Breast epithelium (tissue), 4 donors: ENCODE measurements around the gene HTR2A. TPM values are rescaled to one million over a fixed set of nuclear protein-coding genes. Genes with fewer than 3 reads are reported as not detected.

Experiments used
- DNase-seq, 2 donors: peaks; one replicate each; pipeline ENCODE4 v3.0.0-alpha.2; 2019; ENCODE audit warnings: low spot score in 2 of 2
- H3K27ac ChIP-seq, 2 donors: fragments of 200-600 bp; sonication (generic) in 1 of 2; one replicate each; pipeline ENCODE4 v1.5.1; 2016 to 2019; ENCODE audit warnings: mild to moderate bottlenecking in 1 of 2
- H3K27me3 ChIP-seq, 2 donors: fragments of 200-600 bp; sonication (generic) in 1 of 2; one replicate each; pipeline versions ENCODE4 v1.5.1 to v1.6.0; 2017 to 2019; ENCODE audit warnings: control low read depth in 1 of 2, mild to moderate bottlenecking in 1 of 2
- H3K36me3 ChIP-seq: fragments of 200-600 bp; one replicate; pipeline ENCODE4 v1.5.1; 2019
- H3K4me1 ChIP-seq, 2 donors: fragments of 200-600 bp; sonication (generic); one replicate each; pipeline ENCODE4 v1.5.1; 2016 to 2019; ENCODE audit warnings: control low read depth in 1 of 2
- H3K4me3 ChIP-seq, 3 donors: fragments of 200-600 bp; sonication (generic); 1 replicate in 2 of 3; 2 replicates in 1 of 3; pipeline ENCODE4 v1.5.1; 2016 to 2019; ENCODE audit warnings: mild to moderate bottlenecking in 3 of 3, moderate library complexity in 2 of 3
- H3K9me3 ChIP-seq, 2 donors: fragments of 200-600 bp; sonication (generic) in 1 of 2; one replicate each; pipeline ENCODE4 v1.5.1; 2016 to 2019; ENCODE audit warnings: control low read depth in 1 of 2
- CTCF ChIP-seq, 3 donors: fragments of 450-650 bp; IDR thresholded peaks; one replicate each; pipeline ENCODE4 v1.5.1; 2016 to 2017; ENCODE audit warnings: antibody characterized with exemption in 3 of 3, mild to moderate bottlenecking in 3 of 3, moderate library complexity in 3 of 3
- POLR2A ChIP-seq: fragments of 450-650 bp; IDR thresholded peaks from one replicate; pipeline ENCODE4 v1.6.1; 2016; ENCODE audit warnings: antibody characterized with exemption, mild to moderate bottlenecking, moderate library complexity
- POLR2AphosphoS5 ChIP-seq, 3 donors: sonication (generic); formaldehyde crosslinking; IDR thresholded peaks; one replicate each; pipeline ENCODE4 v1.6.1; 2017; ENCODE audit warnings: antibody characterized with exemption in 3 of 3
- intact Hi-C: fragments of 100-400 bp; cut with DNase I; formaldehyde crosslinking; loops from one replicate; pipeline ENCODE4 v1.15.1; 2023; ENCODE audit warnings: low total_unique reads
- total RNA-seq, 3 donors: library from RNA; depleted of rRNA; stranded (reverse); fragments of >200 nt; gene quantifications; one replicate each; pipeline ENCODE4 v1.1.0, GENCODE V29; 2016

Gene HTR2A
- total RNA-seq, 3 donors from 2014 or later, result 0.32 to 1.2 (median 0.33) TPM

- no peak for DNase-seq
- Histone ChIP-seq H3K4me3 (no peak overlapping the region), H3K36me3 (no peaks in the 10 kb centered on the region), H3K9me3 (no peaks in the 10 kb centered on the region), H3K27me3 (no peaks in the 10 kb centered on the region), H3K4me1 (no peaks in the 10 kb centered on the region), H3K27ac (no peak overlapping the region)
- intact Hi-C loops, result no loop called here
- no peak for TF ChIP-seq CTCF (IDR thresholded peaks at IDR 0.05)
- no peak for TF ChIP-seq POLR2A
- no peak for TF ChIP-seq POLR2AphosphoS5 (IDR thresholded peaks at IDR 0.05)
Observed at GRCh38 chr13:46905249-46905648, 8.4 kb upstream of the HTR2A start.

GRCh38 chr13:46903748-46904147 is 6.9 kb upstream of the HTR2A start:
- Histone ChIP-seq H3K4me1 (no peaks in the 10 kb centered on the region), H3K27ac (peak overlapping the region; percentile 16 to 52), H3K9me3 (no peaks in the 10 kb centered on the region), H3K36me3 (no peaks in the 10 kb centered on the region), H3K4me3 (no peak overlapping the region), H3K27me3 (no peaks in the 10 kb centered on the region)
- no peak for TF ChIP-seq POLR2AphosphoS5 (IDR thresholded peaks at IDR 0.05)
- no peak for DNase-seq
- intact Hi-C loops, result no loop called here

DNA sequence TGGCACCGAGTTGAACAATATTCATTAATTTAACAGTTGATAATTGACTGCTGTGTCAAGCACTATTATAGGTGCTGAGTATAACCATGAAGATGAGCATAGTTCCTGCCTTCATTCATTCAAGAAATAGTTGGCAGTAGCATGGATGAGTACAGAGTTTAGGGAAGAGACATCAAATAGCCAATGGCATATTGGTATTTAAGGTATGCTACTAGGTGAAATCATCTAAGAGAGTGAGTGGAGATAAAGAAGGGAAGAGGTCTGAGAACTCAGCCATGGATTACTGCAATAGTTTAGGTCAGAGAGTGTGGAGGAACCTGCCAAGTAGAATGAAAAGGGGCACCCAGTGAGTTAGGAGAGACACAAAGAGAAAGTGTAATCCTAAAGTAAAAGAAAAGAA is 4.9 kb upstream of the HTR2A start:
- Histone ChIP-seq H3K36me3 (no peaks in the 10 kb centered on the region), H3K27ac (no peak overlapping the region), H3K9me3 (no peaks in the 10 kb centered on the region), H3K4me3 (no peak overlapping the region), H3K4me1 (no peaks in the 10 kb centered on the region), H3K27me3 (no peaks in the 10 kb centered on the region)
- no peak for TF ChIP-seq POLR2AphosphoS5 (IDR thresholded peaks at IDR 0.05)
- no peak for TF ChIP-seq CTCF (IDR thresholded peaks at IDR 0.05)
- no peak for TF ChIP-seq POLR2A
- intact Hi-C loops, result no loop called here
- DNase-seq, result no peak

- H3K4me1 ChIP-seq, result no peaks in the 10 kb centered on the region
- H3K27ac ChIP-seq, result no peak overlapping the region
- no peak overlapping the region for H3K4me3 ChIP-seq
- intact Hi-C loops, result no loop called here
- no peaks in the 10 kb centered on the region for H3K36me3 ChIP-seq
- no peak for DNase-seq
- TF ChIP-seq POLR2A (no peak), CTCF (IDR thresholded peaks at IDR 0.05) (no peak), POLR2AphosphoS5 (IDR thresholded peaks at IDR 0.05) (no peak)
- no peaks in the 10 kb centered on the region for H3K27me3 ChIP-seq
- H3K9me3 ChIP-seq, result no peaks in the 10 kb centered on the region
Observed at GRCh38 chr13:46899801-46900200, 2.9 kb upstream of the HTR2A start.

DNA sequence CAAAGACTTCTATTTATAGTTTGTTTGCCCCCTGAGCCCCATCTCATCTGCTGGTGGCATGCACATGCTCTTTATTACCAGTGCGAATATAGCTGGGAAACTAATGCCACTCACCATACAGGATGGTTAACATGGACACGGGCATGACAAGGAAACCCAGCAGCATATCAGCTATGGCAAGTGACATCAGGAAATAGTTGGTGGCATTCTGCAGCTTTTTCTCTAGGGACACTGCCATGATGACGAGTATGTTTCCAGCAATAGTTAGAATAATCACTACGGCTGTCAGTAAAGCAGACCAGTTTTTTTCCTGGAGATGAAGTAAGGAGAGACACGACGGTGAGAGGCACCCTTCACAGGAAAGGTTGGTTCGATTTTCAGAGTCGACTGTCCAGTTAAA is 1.5 kb downstream of the HTR2A start:
- intact Hi-C loops, result no loop called here
- DNase-seq, result no peak
- Histone ChIP-seq H3K27me3 (no peaks in the 10 kb centered on the region), H3K4me1 (no peaks in the 10 kb centered on the region), H3K4me3 (peak overlapping the region; percentile 36 to 64 (median 63)), H3K27ac (peak overlapping the region; percentile 37 to 54), H3K36me3 (no peaks in the 10 kb centered on the region), H3K9me3 (no peaks in the 10 kb centered on the region)
- no peak for TF ChIP-seq POLR2A

DNA sequence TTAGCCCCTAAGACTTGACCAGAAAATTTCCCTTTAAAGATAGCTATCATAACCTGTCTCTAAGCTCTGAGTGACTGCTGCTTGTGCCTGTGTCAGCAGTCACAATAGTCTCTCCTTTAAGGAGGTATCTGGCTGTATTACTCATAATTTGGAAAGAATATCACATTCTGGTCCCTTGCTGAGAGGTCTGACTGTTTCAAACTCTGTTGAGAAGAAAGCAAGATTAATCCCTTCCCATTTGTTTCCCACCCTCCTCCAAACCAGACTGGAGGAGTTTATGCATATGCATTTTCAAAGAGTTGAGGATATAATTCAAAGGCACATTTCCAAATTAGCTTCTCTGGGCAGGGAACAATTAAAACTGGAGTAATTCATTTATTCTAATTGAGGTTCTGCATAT is 2.3 kb downstream of the HTR2A start:
- DNase-seq, result no peak
- Histone ChIP-seq H3K9me3 (no peaks in the 10 kb centered on the region), H3K27ac (peak overlapping the region; percentile 73 to 83), H3K4me1 (no peaks in the 10 kb centered on the region), H3K4me3 (peak overlapping the region; percentile 46 to 73 (median 64)), H3K27me3 (no peaks in the 10 kb centered on the region), H3K36me3 (no peaks in the 10 kb centered on the region)
- no peak for TF ChIP-seq POLR2A
- TF ChIP-seq POLR2AphosphoS5 (IDR thresholded peaks at IDR 0.05), result no peak
- no peak for TF ChIP-seq CTCF (IDR thresholded peaks at IDR 0.05)
- intact Hi-C loops, result no loop called here
